Heart left ventricle (tissue), 13 donors: ENCODE data around the gene SCAMP3.
"Not testable (repeated sequence)": the region's sequence is repeated elsewhere in the genome, so short reads cannot be mapped to it uniquely, and the experiment has no call there.

Source experiments
- CTCF ChIP-seq, 12 donors: fragments of 200-600 bp; sonication (generic) in 4 of 12; IDR thresholded peaks; one replicate each; pipeline versions ENCODE4 v1.5.0 to v1.8.0; 2018 to 2022; ENCODE audit warnings: antibody characterized with exemption in 12 of 12, mild to moderate bottlenecking in 5 of 12
- POLR2A ChIP-seq, 2 donors: fragments of 450-650 bp; IDR thresholded peaks; one replicate each; pipeline ENCODE4 v1.6.1; 2017; ENCODE audit warnings: antibody characterized with exemption in 2 of 2, mild to moderate bottlenecking in 2 of 2, moderate library complexity in 2 of 2
- donor health status: ischemic (EF 13 %, LVEDD 7.1; RV severe dilation, severe dysfunction).
- donor health status: DM: no; HTN: yes; CAD: no.
- donor health status: DM: no; HTN: no; CAD: no.
- donor health status: ischemic (EF 25% LVEDD 6.9; RV normal size, moderate dysfunction).
- donor health status: ischemic (EF 25% LVEDD 5.7; RV mildly dilated, moderate dysfunction).
- donor health status: ischemic (EF 35%, LVEDD 5.7; RV mildly dilated, moderate dysfunction).
- donor health status: nonischemic (EF 11% LVEDD 7.7; RV severe dilation, severe dysfunction).
- donor health status: DM: yes; HTN: yes; CAD: no.
- donor health status: PGD.
- donor health status: ischemic (EF 29% LVEDD 5.4; RV normal size, mild dysfunction).
- donor health status: nonischemic (EF 23%, LVEDD 6.1; RV moderate dilation, normal function).

- not testable (repeated sequence) for TF ChIP-seq CTCF, POLR2A (IDR thresholded peaks at IDR 0.05)
Measured at GRCh38 chr1:155220211-155220965, 41.8 kb downstream of the SCAMP3 start.
